Loucy (cell line): Measurements from ENCODE around the gene CREB3L2.

Experiments used
- CTCF ChIP-seq: fragments of 200-600 bp; sonication (generic); conservative IDR thresholded peaks from 2 replicates; pipeline ENCODE4 v1.5.1; 2014; ENCODE audit warnings: mild to moderate bottlenecking, antibody characterized with exemption, low read length
- EZH2phosphoT487 ChIP-seq: fragments of 200-600 bp; IDR thresholded peaks from 2 replicates; pipeline ENCODE4 v1.6.1; 2018; ENCODE audit warnings: antibody characterized with exemption, mild to moderate bottlenecking, moderate library complexity, borderline replicate concordance

- no peak for TF ChIP-seq CTCF
- no peak for TF ChIP-seq EZH2phosphoT487
Observed at GRCh38 chr7:137950263-137950621, 51.6 kb downstream of the CREB3L2 start.
